ENCODE results near the gene HUS1.

- TF ChIP-seq ZNF816 (CRISPR knock-in tag; IDR thresholded peaks at IDR 0.05; ENCODE audit: borderline replicate concordance) (no peak), ZBTB10 (CRISPR knock-in tag; IDR thresholded peaks at IDR 0.05; ENCODE audit: borderline replicate concordance) (no peak)
Observed at GRCh38 chr7:48004032-48004431, 24.6 kb upstream of the HUS1 start.
